Cardiac septum (tissue), 1 donor: Measurements from ENCODE around the gene ZNF512B. TPM values are rescaled to one million over a fixed set of nuclear protein-coding genes. Genes with fewer than 3 reads are reported as not detected.

Experiments
- DNase-seq: peaks from one replicate; pipeline ENCODE4 v3.0.0-alpha.2; 2020; ENCODE audit warnings: low spot score
- intact Hi-C: fragments of 100-400 bp; cut with DNase I; formaldehyde crosslinking; loops from one replicate; pipeline ENCODE4 v1.14.0; 2022
- microRNA-seq: library from miRNA; unstranded; fragments of <30 nt; microRNA quantifications from one replicate; pipeline ENCODE4 v1.2.0, GENCODE V29; 2020
- total RNA-seq: library from RNA; stranded (reverse); fragmentation: NEBNext Ultra II Directional; extraction: Animal tissue kit (Norgen Biotek cat#: 25700); gene quantifications from one replicate; pipeline ENCODE4 v1.2.1, GENCODE V29; 2021
- donor health status: DM: no; HTN: no; CAD: no.

ZNF512B gene
- total RNA-seq, 1 donor from 2014 or later = 12.8 TPM

DNA sequence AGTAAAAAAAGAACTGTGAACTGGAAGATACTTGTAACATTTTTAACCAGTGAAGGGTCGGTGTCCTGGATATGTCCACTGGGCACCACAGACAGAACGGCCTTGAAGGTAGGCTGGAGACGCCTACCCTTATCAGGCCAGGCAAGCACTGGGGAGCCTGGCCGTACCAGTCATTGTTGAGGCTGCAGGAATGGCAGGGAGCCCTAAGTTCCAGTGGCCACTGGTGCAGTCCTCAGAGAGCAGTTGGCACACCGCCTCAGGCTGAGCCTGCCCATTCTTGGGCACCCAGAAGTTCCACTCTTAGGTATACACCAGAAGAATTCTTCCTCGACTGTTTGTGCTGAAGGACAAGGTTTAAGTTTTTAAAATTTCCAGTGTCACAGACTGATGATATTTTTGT lies 54.3 kb downstream of the ZNF512B start:
- DNase-seq = no peak
- intact Hi-C loops = no loop called here

- intact Hi-C loops = no loop called here
- no peak for DNase-seq
Observed at GRCh38 chr20:63913768-63914167, 56.0 kb downstream of the ZNF512B start.

GRCh38 chr20:63911176-63911575 lies 58.6 kb downstream of the ZNF512B start:
- no peak for DNase-seq
- intact Hi-C loops = no loop called here

GRCh38 chr20:63908008-63908682 lies 61.6 kb downstream of the ZNF512B start:
- intact Hi-C loops = loop anchor here (2.0 kb wide), 1 partner anchor 65 kb away; no protein-coding TSS in a partner anchor

More at GRCh38 chr20:63908008-63908682, 61.6 kb downstream of the ZNF512B start:
- DNase-seq = no peak

Small RNA genes lying within 50 kb of the gene (microRNA-seq; reads per million reads assigned to microRNA genes)
- gene MIR1914 (not detected), gene MIR647 (not detected), gene MIR941-1 (not detected), gene MIR941-2 (not detected), gene MIR941-3 (not detected), gene MIR941-4 (not detected), gene MIR941-5 (not detected)

Other genes with a start within 250 kb of the ZNF512B start
- gene LIME1, start 233.3 kb downstream of the ZNF512B start, total RNA-seq = 5.0 TPM
- gene SLC2A4RG, start 230.2 kb downstream of the ZNF512B start, total RNA-seq = 67.8 TPM
- gene ZBTB46, start 138.7 kb downstream of the ZNF512B start, total RNA-seq = 17.4 TPM
- not detected for gene ABHD16B, start 108.4 kb downstream of the ZNF512B start, total RNA-seq
- 72.0 TPM for gene TPD52L2, start 104.7 kb downstream of the ZNF512B start, total RNA-seq
- gene DNAJC5, start 74.8 kb downstream of the ZNF512B start, total RNA-seq = 36.1 TPM
- gene UCKL1, start 13.5 kb downstream of the ZNF512B start, total RNA-seq = 43.2 TPM
- gene SAMD10, start 9.7 kb upstream of the ZNF512B start, total RNA-seq = 4.0 TPM
- gene PRPF6, start 11.2 kb upstream of the ZNF512B start, total RNA-seq = 47.5 TPM
- 0.86 TPM for gene C20orf204, start 66.3 kb upstream of the ZNF512B start, total RNA-seq
- 67.0 TPM for gene SOX18, start 79.7 kb upstream of the ZNF512B start, total RNA-seq
- gene TCEA2, start 93.3 kb upstream of the ZNF512B start, total RNA-seq = 66.0 TPM
- 3.1 TPM for gene RGS19, start 109.6 kb upstream of the ZNF512B start, total RNA-seq
- 0.48 TPM for gene OPRL1, start 110.2 kb upstream of the ZNF512B start, total RNA-seq
- gene LKAAEAR1, start 114.5 kb upstream of the ZNF512B start, total RNA-seq = not detected
- gene NPBWR2, start 137.6 kb upstream of the ZNF512B start, total RNA-seq = not detected
- not detected for gene MYT1, start 194.5 kb upstream of the ZNF512B start, total RNA-seq